Keratinocyte (primary cell): ENCODE data around the gene IGFN1.

ENCODE experiments used
- CTCF ChIP-seq, 3 experiments: IDR thresholded peaks in 1 of 3; conservative IDR thresholded peaks in 1 of 3; optimal IDR thresholded peaks in 1 of 3; 2 replicates in 2 of 3; 3 replicates in 1 of 3; pipeline versions ENCODE3 to v1.5.1; 2011; ENCODE audit warnings: low read length in 3 of 3, mild to moderate bottlenecking in 3 of 3, moderate library complexity in 2 of 3, control low read depth in 1 of 3, inconsistent platforms in 1 of 3; ENCODE audit not compliant: insufficient read depth in 2 of 3; ENCODE audit errors: extremely low read depth in 1 of 3
- EZH2 ChIP-seq: IDR thresholded peaks from one replicate; pipeline ENCODE4 v1.6.1; 2012; ENCODE audit warnings: inconsistent platforms, mild to moderate bottlenecking, low read length, moderate library complexity

DNA sequence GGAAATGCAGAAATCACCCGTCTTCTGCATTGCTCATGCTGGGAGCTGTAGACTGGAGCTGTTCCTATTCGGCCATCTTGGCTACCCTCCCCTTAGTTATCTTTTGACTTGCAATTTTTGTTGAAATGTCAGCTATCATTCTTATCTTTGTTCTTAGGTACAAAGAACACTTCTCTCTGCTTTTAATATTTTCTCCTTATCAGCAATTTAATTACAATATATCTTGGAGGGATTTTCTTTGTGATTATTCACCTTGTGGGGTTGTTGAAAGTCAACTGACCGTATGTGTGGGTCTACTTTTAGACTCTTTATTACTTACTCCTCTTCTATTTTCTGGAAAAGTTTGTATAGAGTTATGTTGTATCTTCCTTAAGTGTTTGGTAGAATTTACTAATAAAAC is 49.5 kb downstream of the IGFN1 start:
- TF ChIP-seq CTCF (optimal IDR thresholded peaks at IDR 0.05 in 1 of 3, IDR thresholded peaks at IDR 0.05 in 1 of 3, conservative IDR thresholded peaks at IDR 0.05 in 1 of 3; ENCODE audit: extremely low read depth in 1 of 3, insufficient read depth in 2 of 3, low read length in 3 of 3) = no peak
- TF ChIP-seq EZH2 = no peak
